ENCODE data around the gene CSF2RB.

DNA sequence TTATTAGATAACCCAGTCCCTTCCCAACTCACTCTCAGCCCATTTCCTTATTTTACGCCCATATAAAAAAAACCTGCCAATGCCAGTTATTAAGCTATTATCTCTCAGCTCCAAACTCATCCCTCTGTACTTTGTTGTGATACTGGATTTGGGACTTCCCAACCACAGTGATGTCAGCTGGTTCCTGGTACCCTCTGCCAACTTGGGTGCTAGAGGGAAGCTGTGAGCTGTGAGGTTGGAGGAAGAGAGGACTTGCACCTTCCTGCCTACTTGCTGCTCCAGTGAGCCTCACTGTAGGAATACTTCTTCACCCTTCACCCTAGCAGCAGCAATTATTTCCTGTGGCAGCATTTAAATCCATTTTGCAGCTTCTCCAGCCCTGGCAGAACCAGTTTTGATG is 19.2 kb upstream of the CSF2RB start:
- no peak for TF ChIP-seq POLR2A (IDR thresholded peaks at IDR 0.05; ENCODE audit: low read length)
- no peak for TF ChIP-seq GATA1 (IDR thresholded peaks at IDR 0.05; ENCODE audit: low read depth, low read length)
